OCI-LY7 (cell line): ENCODE data around the gene FCHSD2. TPM values are rescaled to one million over a fixed set of nuclear protein-coding genes. Genes with fewer than 3 reads are reported as not detected.

ENCODE experiments used
- BruUV-seq: library from RNA; stranded (reverse); fragments of 400-500 nt; replicated peaks from 2 replicates; lab custom pipeline; 2021; lab: Mats Ljungman, UMichigan
- CTCF ChIA-PET: fragments of 300-600 bp; sonication (Branson Sonifier 250); formaldehyde crosslinking; loops from one replicate; lab custom pipeline; 2022; ENCODE audit warnings: antibody characterized with exemption; ENCODE audit not compliant: unreplicated experiment; lab: Charles Lee
- POLR2A ChIA-PET: fragments of 300-600 bp; sonication (Branson Sonifier 250); formaldehyde crosslinking; loops from one replicate; lab custom pipeline; 2022; ENCODE audit warnings: antibody characterized with exemption; lab: Charles Lee
- DNase-seq: peaks from one replicate; pipeline ENCODE4 v3.0.0-alpha.2; 2015; ENCODE audit warnings: low spot score
- H2AFZ ChIP-seq: fragments of 200-600 bp; sonication (generic), shearing (Covaris generic); 2 replicates; pipeline ENCODE4 v1.6.1; 2014; ENCODE audit warnings: mild to moderate bottlenecking, antibody characterized with exemption, low read length, moderate library complexity
- H3K27ac ChIP-seq: fragments of 200-600 bp; sonication (generic); 2 replicates; pipeline ENCODE4 v1.5.1; 2014; ENCODE audit warnings: mixed run types, low read depth, mild to moderate bottlenecking, moderate library complexity, low read length, inconsistent platforms; ENCODE audit not compliant: poor library complexity, severe bottlenecking
- H3K36me3 ChIP-seq: fragments of 200-600 bp; sonication (generic); 2 replicates; pipeline ENCODE4 v1.6.1; 2014; ENCODE audit warnings: mild to moderate bottlenecking, antibody characterized with exemption, low read length, moderate library complexity, mixed read lengths; ENCODE audit not compliant: insufficient read depth
- H3K4me1 ChIP-seq: fragments of 200-600 bp; sonication (generic); 2 replicates; pipeline ENCODE4 v1.5.1; 2014; ENCODE audit warnings: mild to moderate bottlenecking, low read length; ENCODE audit not compliant: insufficient read depth, poor library complexity, severe bottlenecking
- H3K4me2 ChIP-seq: fragments of 200-600 bp; sonication (generic); 2 replicates; pipeline ENCODE4 v1.6.1; 2014; ENCODE audit warnings: mild to moderate bottlenecking, low read length
- H3K4me3 ChIP-seq: fragments of 200-600 bp; sonication (generic); 2 replicates; pipeline ENCODE4 v1.5.1; 2014; ENCODE audit warnings: mild to moderate bottlenecking, low read depth, low read length; ENCODE audit not compliant: poor library complexity, severe bottlenecking
- H3K79me2 ChIP-seq: fragments of 200-600 bp; sonication (generic); 2 replicates; pipeline ENCODE4 v1.6.1; 2016; ENCODE audit warnings: low read depth, mild to moderate bottlenecking, low read length, moderate library complexity, mixed read lengths; ENCODE audit not compliant: insufficient read depth
- H3K9me2 ChIP-seq: fragments of 200-600 bp; sonication (generic); 2 replicates; pipeline ENCODE4 v1.6.1; 2016; ENCODE audit warnings: mild to moderate bottlenecking, low read length, mixed read lengths; ENCODE audit not compliant: insufficient read depth
- H3K9me3 ChIP-seq: fragments of 200-600 bp; sonication (generic); 2 replicates; pipeline ENCODE4 v1.6.1; 2014; ENCODE audit warnings: mild to moderate bottlenecking, mixed run types, low read length, mixed read lengths
- H4K20me1 ChIP-seq: fragments of 200-600 bp; sonication (generic); 2 replicates; pipeline ENCODE4 v1.6.1; 2014; ENCODE audit warnings: mild to moderate bottlenecking, antibody characterized with exemption, low read length, moderate library complexity, mixed read lengths; ENCODE audit not compliant: insufficient read depth
- CTCF ChIP-seq: fragments of 200-600 bp; sonication (generic); conservative IDR thresholded peaks from 2 replicates; pipeline ENCODE4 v1.5.1; 2014; ENCODE audit warnings: mild to moderate bottlenecking, antibody characterized with exemption, low read length, moderate library complexity, mixed read lengths
- EZH2phosphoT487 ChIP-seq: fragments of 200-600 bp; sonication (generic); IDR thresholded peaks from 2 replicates; pipeline ENCODE4 v1.6.1; 2018; ENCODE audit warnings: low read depth, borderline replicate concordance, mild to moderate bottlenecking, mixed run types, antibody characterized with exemption, low read length, moderate library complexity, mixed read lengths
- intact Hi-C: fragments of 100-400 bp; cut with micrococcal nuclease; formaldehyde crosslinking; loops from one replicate; pipeline ENCODE4 v1.10.0; 2022; ENCODE audit not compliant: unreplicated experiment
- total RNA-seq, 2 experiments: library from RNA; depleted of rRNA in 1 of 2; stranded (reverse); fragments of >200 nt in 1 of 2; shearing (Covaris generic) in 1 of 2; gene quantifications; 2 replicates each; pipeline ENCODE4 v1.2.3, GENCODE V29; 2014 to 2022

The FCHSD2 gene
- total RNA-seq, 2 experiments from 2014 or later: 39.0 to 147 TPM

GRCh38 chr11:72954860-72955259 lies 187.3 kb downstream of the FCHSD2 start:
- Histone ChIP-seq H3K36me3 (peaks cover 78% of the 10 kb centered on the region), H3K79me2 (peaks cover 6% of the 10 kb centered on the region; the same call in 1 of the 2 replicates), H3K4me3 (no peak overlapping the region), H2AFZ (no peak overlapping the region), H3K9me3 (no peaks in the 10 kb centered on the region), H4K20me1 (no peaks in the 10 kb centered on the region), H3K4me1 (peaks cover 23% of the 10 kb centered on the region), H3K27ac (no peak overlapping the region), H3K9me2 (no peaks in the 10 kb centered on the region), H3K4me2 (no peak overlapping the region)
- ChIA-PET CTCF (no interaction called here), POLR2A (no interaction called here)
- TF ChIP-seq EZH2phosphoT487 (no peak), CTCF (no peak)
- DNase-seq: no peak
- intact Hi-C loops: no loop called here
- no TSS peak for BruUV-seq

- Histone ChIP-seq H3K9me3 (no peaks in the 10 kb centered on the region), H3K27ac (no peak overlapping the region), H3K9me2 (no peaks in the 10 kb centered on the region), H3K4me1 (peaks cover 23% of the 10 kb centered on the region), H3K4me3 (no peak overlapping the region), H4K20me1 (no peaks in the 10 kb centered on the region), H3K79me2 (peaks cover 6% of the 10 kb centered on the region; the same call in 1 of the 2 replicates), H2AFZ (no peak overlapping the region), H3K36me3 (peaks cover 81% of the 10 kb centered on the region), H3K4me2 (no peak overlapping the region)
- TF ChIP-seq EZH2phosphoT487 (no peak), CTCF (no peak)
- no TSS peak for BruUV-seq
- ChIA-PET CTCF (no interaction called here), POLR2A (interaction anchor here (0.8 kb wide), 1 partner anchor 23 kb away, joined by 3 read pairs; no protein-coding TSS in a partner anchor)
- DNase-seq: no peak
- intact Hi-C loops: no loop called here
Observed at GRCh38 chr11:72953637-72954036, 188.5 kb downstream of the FCHSD2 start.

- POLR2A ChIA-PET: interaction anchor here (1.6 kb wide), 1 partner anchor 10 kb away, joined by 6 read pairs; no protein-coding TSS in a partner anchor
- peaks cover 23% of the 10 kb centered on the region for H3K4me1 ChIP-seq
- H2AFZ ChIP-seq: no peak overlapping the region
- H3K36me3 ChIP-seq: peaks cover 75% of the 10 kb centered on the region
- no peak overlapping the region for H3K4me3 ChIP-seq
- CTCF ChIA-PET: no interaction called here
- no peaks in the 10 kb centered on the region for H4K20me1 ChIP-seq
- TF ChIP-seq EZH2phosphoT487 (no peak), CTCF (no peak)
- no TSS peak for BruUV-seq
- peak overlapping the region; percentile 14 for H3K4me2 ChIP-seq
- peak; percentile 47 for DNase-seq
- H3K79me2 ChIP-seq: peaks cover 15% of the 10 kb centered on the region; the same call in 1 of the 2 replicates
- H3K27ac ChIP-seq: peak overlapping the region; percentile 50
- intact Hi-C loops: no loop called here
- H3K9me3 ChIP-seq: no peaks in the 10 kb centered on the region
- no peaks in the 10 kb centered on the region for H3K9me2 ChIP-seq
Observed at GRCh38 chr11:72951888-72952287, 190.2 kb downstream of the FCHSD2 start.
